NCI-H128 (cell line): Measurements from ENCODE around the gene GDF15.
"Not testable (repeated sequence)": the region's sequence is repeated elsewhere in the genome, so short reads cannot be mapped to it uniquely, and the experiment has no call there.

Source experiments
- DNase-seq: peaks from one replicate; lab custom pipeline; 2025; ENCODE audit not compliant: unreplicated experiment; lab: John Stamatoyannopoulos, UW

Gene GDF15

GRCh38 chr19:18391509-18392075, 5.6 kb downstream of the GDF15 start:
- DNase-seq: no peak

- DNase-seq: no peak
These were observed 6.5 kb downstream of the GDF15 start for GRCh38 chr19:18392417-18392816.

GRCh38 chr19:18392926-18393325, 7.0 kb downstream of the GDF15 start:
- DNase-seq: no peak

- no peak for DNase-seq
These were observed 7.9 kb downstream of the GDF15 start for GRCh38 chr19:18393836-18394235.

GRCh38 chr19:18396471-18397241, 10.7 kb downstream of the GDF15 start:
- DNase-seq: no peak

- DNase-seq: no peak
These were observed 11.6 kb downstream of the GDF15 start, which contains the start of gene LRRC25 for GRCh38 chr19:18397242-18398202. LRRC25 (minus strand) TSS chr19:18397622; CDS start chr19:18396963, 659 bp downstream.

GRCh38 chr19:18399008-18399407, 13.1 kb downstream of the GDF15 start:
- DNase-seq: no peak

- DNase-seq: no peak
These were observed 15.7 kb downstream of the GDF15 start for GRCh38 chr19:18401580-18402112.

GRCh38 chr19:18402455-18403248, 16.7 kb downstream of the GDF15 start:
- not testable (repeated sequence) for DNase-seq

- DNase-seq: not testable (repeated sequence)
These were observed 19.8 kb downstream of the GDF15 start for GRCh38 chr19:18405754-18406153.

- DNase-seq: no peak
These were observed 20.8 kb downstream of the GDF15 start for GRCh38 chr19:18406749-18407148.

- DNase-seq: no peak
These were observed 22.1 kb downstream of the GDF15 start for GRCh38 chr19:18408053-18408476.

GRCh38 chr19:18412610-18413239, 26.8 kb downstream of the GDF15 start:
- no peak for DNase-seq

- DNase-seq: no peak
These were observed 28.7 kb downstream of the GDF15 start for GRCh38 chr19:18414504-18415177.

GRCh38 chr19:18415178-18415867, 29.4 kb downstream of the GDF15 start:
- no peak for DNase-seq

GRCh38 chr19:18416778-18417249, 30.9 kb downstream of the GDF15 start:
- DNase-seq: no peak

- DNase-seq: no peak
These were observed 31.5 kb downstream of the GDF15 start for GRCh38 chr19:18417250-18418028.

GRCh38 chr19:18418029-18418482, 32.1 kb downstream of the GDF15 start:
- no peak for DNase-seq
